H9 (cell line): ENCODE results near the gene KANK2. TPM values are rescaled to one million over a fixed set of nuclear protein-coding genes. Genes with fewer than 3 reads are reported as not detected.

Experiments
- DNase-seq: peaks from one replicate; pipeline ENCODE4 v3.0.0-alpha.2; 2017
- H2AFZ ChIP-seq: one replicate; pipeline ENCODE4 v1.6.1; 2013; ENCODE audit warnings: mild to moderate bottlenecking, low read length, control low read depth, moderate library complexity
- H2AK5ac ChIP-seq: 2 replicates; pipeline ENCODE4 v1.6.1; 2013; ENCODE audit warnings: low read length, control low read depth, mixed read lengths; ENCODE audit not compliant: insufficient read length
- H2BK120ac ChIP-seq: one replicate; pipeline ENCODE4 v1.6.1; 2013; ENCODE audit warnings: low read depth, mild to moderate bottlenecking, low read length, control low read depth, inconsistent platforms; ENCODE audit not compliant: poor library complexity, severe bottlenecking
- H2BK12ac ChIP-seq: 2 replicates; pipeline ENCODE4 v1.6.1; 2013; ENCODE audit warnings: low read length, control low read depth, mixed read lengths, low read depth; ENCODE audit not compliant: insufficient read length
- H2BK15ac ChIP-seq: 2 replicates; pipeline ENCODE4 v1.6.1; 2013; ENCODE audit warnings: low read depth, low read length, control low read depth
- H2BK20ac ChIP-seq: one replicate; pipeline ENCODE4 v1.6.1; 2013; ENCODE audit warnings: low read depth, mild to moderate bottlenecking, low read length, control low read depth, inconsistent platforms; ENCODE audit not compliant: poor library complexity, severe bottlenecking
- H2BK5ac ChIP-seq: 2 replicates; pipeline ENCODE4 v1.6.1; 2013; ENCODE audit warnings: low read length, control low read depth, mixed read lengths; ENCODE audit not compliant: insufficient read length
- H3K14ac ChIP-seq: 2 replicates; pipeline ENCODE4 v1.6.1; 2013; ENCODE audit warnings: low read length, control low read depth; ENCODE audit not compliant: insufficient read depth
- H3K18ac ChIP-seq: 2 replicates; pipeline ENCODE4 v1.6.1; 2013; ENCODE audit warnings: low read depth, mild to moderate bottlenecking, mixed read lengths, low read length, control low read depth; ENCODE audit not compliant: insufficient read length
- H3K23ac ChIP-seq: 2 replicates; pipeline ENCODE4 v1.6.1; 2013; ENCODE audit warnings: low read length, control low read depth, mixed read lengths, low read depth; ENCODE audit not compliant: insufficient read length
- H3K23me2 ChIP-seq: 2 replicates; pipeline ENCODE4 v1.6.1; 2013; ENCODE audit warnings: low read depth, mild to moderate bottlenecking, mixed read lengths, low read length, control low read depth; ENCODE audit not compliant: insufficient read length, poor library complexity, severe bottlenecking
- H3K27ac ChIP-seq: 2 replicates; pipeline ENCODE4 v1.5.1; 2013; ENCODE audit warnings: low read length, control low read depth, mixed read lengths, low read depth; ENCODE audit not compliant: insufficient read length
- H3K27me3 ChIP-seq: 2 replicates; pipeline ENCODE4 v1.6.1; 2013; ENCODE audit warnings: low read length, control low read depth, inconsistent platforms; ENCODE audit not compliant: insufficient read depth
- H3K4ac ChIP-seq: 2 replicates; pipeline ENCODE4 v1.6.1; 2013; ENCODE audit warnings: low read depth, mild to moderate bottlenecking, control low read depth, inconsistent platforms, low read length, moderate library complexity
- H3K4me1 ChIP-seq: 2 replicates; pipeline ENCODE4 v1.6.1; 2013; ENCODE audit warnings: low read length, control low read depth, inconsistent platforms; ENCODE audit not compliant: insufficient read depth
- H3K4me2 ChIP-seq: 2 replicates; pipeline ENCODE4 v1.6.1; 2013; ENCODE audit warnings: low read length, control low read depth, mixed read lengths; ENCODE audit not compliant: insufficient read length, insufficient read depth
- H3K56ac ChIP-seq: 2 replicates; pipeline ENCODE4 v1.6.1; 2013; ENCODE audit warnings: low read depth, mild to moderate bottlenecking, mixed read lengths, low read length, control low read depth; ENCODE audit not compliant: insufficient read length
- H3K79me1 ChIP-seq: 2 replicates; pipeline ENCODE4 v1.6.1; 2013; ENCODE audit warnings: low read depth, mild to moderate bottlenecking, moderate library complexity, low read length, control low read depth, inconsistent platforms; ENCODE audit not compliant: insufficient read depth, poor library complexity, severe bottlenecking
- H3K79me2 ChIP-seq: 2 replicates; pipeline ENCODE4 v1.6.1; 2013; ENCODE audit warnings: low read length, control low read depth, inconsistent platforms; ENCODE audit not compliant: insufficient read depth
- H3K9ac ChIP-seq: 2 replicates; pipeline ENCODE4 v1.6.1; 2013; ENCODE audit warnings: low read length, control low read depth, mixed read lengths; ENCODE audit not compliant: insufficient read length; ENCODE audit errors: extremely low read depth
- H3K9me3 ChIP-seq: one replicate; pipeline ENCODE4 v1.6.1; 2013; ENCODE audit warnings: low read depth, low read length, inconsistent platforms; ENCODE audit not compliant: control insufficient read depth
- H3T11ph ChIP-seq: one replicate; pipeline ENCODE4 v1.6.1; 2013; ENCODE audit warnings: mild to moderate bottlenecking, low read length, control low read depth, inconsistent platforms
- H4K20me1 ChIP-seq: one replicate; pipeline ENCODE4 v1.6.1; 2013; ENCODE audit not compliant: control insufficient read depth, insufficient read length, insufficient read depth
- H4K5ac ChIP-seq: 2 replicates; pipeline ENCODE4 v1.6.1; 2013; ENCODE audit warnings: low read depth, mild to moderate bottlenecking, mixed read lengths, low read length, control low read depth; ENCODE audit not compliant: insufficient read length
- H4K8ac ChIP-seq: replicated peaks from 2 replicates; pipeline ENCODE4 v1.6.1; 2013; ENCODE audit warnings: low read length, control low read depth, mixed read lengths, low read depth; ENCODE audit not compliant: insufficient read length
- H4K91ac ChIP-seq: 2 replicates; pipeline ENCODE4 v1.6.1; 2013; ENCODE audit warnings: low read depth, mild to moderate bottlenecking, moderate library complexity, mixed read lengths, low read length, control low read depth; ENCODE audit not compliant: insufficient read length
- H3K27ac Mint-ChIP-seq, 3 experiments: 2 replicates in 2 of 3; 3 replicates in 1 of 3; pipeline ENCODE4 v1.8.0; 2020 to 2021; ENCODE audit warnings: mixed read lengths in 3 of 3, mild to moderate bottlenecking in 1 of 3, moderate library complexity in 1 of 3
- H3K27me3 Mint-ChIP-seq: 2 replicates; pipeline ENCODE4 v1.8.0; 2021; ENCODE audit warnings: low read depth, mild to moderate bottlenecking, moderate library complexity, mixed read lengths
- H3K36me3 Mint-ChIP-seq, 3 experiments: 2 replicates in 2 of 3; 3 replicates in 1 of 3; pipeline ENCODE4 v1.8.0; 2020 to 2021; ENCODE audit warnings: low read depth in 3 of 3, mixed read lengths in 3 of 3; ENCODE audit not compliant: insufficient read depth in 1 of 3
- H3K4me1 Mint-ChIP-seq, 2 experiments: 2 replicates each; pipeline ENCODE4 v1.8.0; 2020; ENCODE audit warnings: mixed read lengths in 2 of 2
- H3K4me3 Mint-ChIP-seq, 2 experiments: 2 replicates in 1 of 2; 3 replicates in 1 of 2; pipeline ENCODE4 v1.8.0; 2020 to 2021; ENCODE audit warnings: mild to moderate bottlenecking in 2 of 2, mixed read lengths in 2 of 2, moderate library complexity in 1 of 2
- H3K9me3 Mint-ChIP-seq, 2 experiments: 2 replicates in 1 of 2; 3 replicates in 1 of 2; pipeline ENCODE4 v1.8.0; 2020; ENCODE audit warnings: mild to moderate bottlenecking in 2 of 2, mixed read lengths in 2 of 2, moderate library complexity in 1 of 2
- WGBS: extraction: QIAGEN DNeasy Blood & Tissue Kit; methylation state at CpG from one replicate; pipeline ENCODE4 v1.1.7; 2013; ENCODE audit warnings: missing lambda C conversion rate, low lambda C conversion rate, mixed read lengths; ENCODE audit not compliant: insufficient read length; ENCODE audit errors: extremely low coverage; 5-methylcytosine and 5-hydroxymethylcytosine counted together
- total RNA-seq: library from RNA; stranded (reverse); gene quantifications from 2 replicates; pipeline ENCODE4 v1.2.1, GENCODE V29; 2021
- TF ChIP-seq, protein P1 (sequence below): fragments of 200-600 bp; sonication (generic); conservative IDR thresholded peaks from 3 replicates; pipeline ENCODE4 v1.8.0; 2021; ENCODE audit warnings: antibody characterized with exemption, mild to moderate bottlenecking

Gene KANK2
- total RNA-seq, 1 experiment from 2014 or later: 42.0 TPM

DNA sequence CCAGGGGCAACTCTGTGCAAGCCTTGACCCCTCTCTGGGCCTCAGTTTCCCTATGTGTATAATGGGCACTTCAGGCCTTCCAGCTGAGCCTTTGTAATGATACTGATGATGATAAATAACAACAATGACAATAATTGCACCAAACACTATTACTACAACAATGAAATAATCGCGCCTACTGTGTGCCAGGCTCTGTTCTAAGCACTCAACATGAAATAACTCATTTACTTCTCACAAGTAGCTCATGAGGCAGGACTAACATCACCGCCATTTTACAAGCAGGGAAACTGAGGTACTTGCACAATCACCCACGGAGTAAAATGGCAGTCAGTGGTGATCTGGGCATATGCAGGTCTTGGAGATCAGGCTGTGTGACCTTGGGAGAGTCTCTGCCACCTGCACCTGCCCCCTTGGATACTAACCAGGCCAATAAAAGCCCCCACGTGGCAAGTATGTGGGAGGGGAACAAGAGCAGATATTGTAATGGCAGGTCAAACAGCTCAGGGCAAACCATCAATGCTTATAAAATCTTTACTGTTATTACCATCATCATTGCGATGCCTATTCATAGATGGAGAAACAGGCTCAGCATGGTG is 41.5 kb upstream of the KANK2 start:
- Histone ChIP-seq H4K91ac (no peak overlapping the region), H3K9me3 (no peaks in the 10 kb centered on the region), H3K27ac (no peak overlapping the region), H4K20me1 (peaks cover 2% of the 10 kb centered on the region), H3K4ac (no peak overlapping the region), H2BK15ac (no peak overlapping the region), H2AK5ac (no peak overlapping the region), H3K4me1 (no peaks in the 10 kb centered on the region), H3K23me2 (no peaks in the 10 kb centered on the region), H3T11ph (no peak overlapping the region), H3K18ac (no peak overlapping the region), H2AFZ (no peak overlapping the region), H2BK120ac (no peak overlapping the region), H3K14ac (no peak overlapping the region), H4K8ac (no peak overlapping the region), H3K79me1 (no peaks in the 10 kb centered on the region), H3K27me3 (no peaks in the 10 kb centered on the region), H3K9ac (no peak overlapping the region), H2BK20ac (no peak overlapping the region), H2BK12ac (no peak overlapping the region), H3K56ac (no peak overlapping the region), H2BK5ac (no peak overlapping the region), H4K5ac (no peak overlapping the region), H3K79me2 (no peaks in the 10 kb centered on the region), H3K4me2 (no peak overlapping the region), H3K23ac (no peak overlapping the region)
- TF ChIP-seq, protein P1, sequence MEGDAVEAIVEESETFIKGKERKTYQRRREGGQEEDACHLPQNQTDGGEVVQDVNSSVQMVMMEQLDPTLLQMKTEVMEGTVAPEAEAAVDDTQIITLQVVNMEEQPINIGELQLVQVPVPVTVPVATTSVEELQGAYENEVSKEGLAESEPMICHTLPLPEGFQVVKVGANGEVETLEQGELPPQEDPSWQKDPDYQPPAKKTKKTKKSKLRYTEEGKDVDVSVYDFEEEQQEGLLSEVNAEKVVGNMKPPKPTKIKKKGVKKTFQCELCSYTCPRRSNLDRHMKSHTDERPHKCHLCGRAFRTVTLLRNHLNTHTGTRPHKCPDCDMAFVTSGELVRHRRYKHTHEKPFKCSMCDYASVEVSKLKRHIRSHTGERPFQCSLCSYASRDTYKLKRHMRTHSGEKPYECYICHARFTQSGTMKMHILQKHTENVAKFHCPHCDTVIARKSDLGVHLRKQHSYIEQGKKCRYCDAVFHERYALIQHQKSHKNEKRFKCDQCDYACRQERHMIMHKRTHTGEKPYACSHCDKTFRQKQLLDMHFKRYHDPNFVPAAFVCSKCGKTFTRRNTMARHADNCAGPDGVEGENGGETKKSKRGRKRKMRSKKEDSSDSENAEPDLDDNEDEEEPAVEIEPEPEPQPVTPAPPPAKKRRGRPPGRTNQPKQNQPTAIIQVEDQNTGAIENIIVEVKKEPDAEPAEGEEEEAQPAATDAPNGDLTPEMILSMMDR: no peak
- Mint-ChIP-seq H3K9me3 (no peaks in the 10 kb centered on the region), H3K36me3 (peaks cover 9 to 49% (median 39%) of the 10 kb centered on the region in 3 experiments), H3K27me3 (peaks cover 3% of the 10 kb centered on the region; the same call in 1 of the 2 replicates), H3K4me3 (no peak overlapping the region), H3K27ac (no peak overlapping the region; a peak in 1 of 7 replicates), H3K4me1 (peaks cover 5 to 12% of the 10 kb centered on the region in 2 experiments)
- no peak for DNase-seq
- WGBS: no CpG with 5 or more reads among the region's 6 CpGs
